ENCODE results near the gene ATXN1. TPM values are rescaled to one million over a fixed set of nuclear protein-coding genes. Genes with fewer than 3 reads are reported as not detected.

The ATXN1 gene
- total and polyA plus RNA-seq, 2 of the 13 experiments (the other 11 are each of a cell fraction or from before 2014, with no cell fraction given), result 20.7 to 39.5 TPM

DNA sequence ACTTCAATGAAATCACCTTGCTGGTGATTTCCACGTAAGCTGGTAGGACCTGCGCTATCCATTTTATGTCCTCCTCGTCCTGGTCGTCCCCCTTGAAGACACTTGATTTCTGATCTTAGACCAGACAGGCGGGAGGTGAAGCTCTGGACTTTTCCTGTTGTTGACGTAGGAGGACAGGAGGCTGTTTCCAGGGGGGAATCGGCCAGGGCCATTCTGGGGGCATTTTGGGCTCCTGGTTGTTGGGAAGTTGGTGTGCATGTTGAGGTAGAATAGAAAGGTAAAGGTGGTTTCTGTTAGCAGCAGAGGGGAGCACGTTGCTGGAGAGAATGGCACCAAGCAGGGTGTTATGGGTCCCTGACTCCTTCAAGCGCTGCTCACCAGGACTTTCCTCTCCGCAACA is 466.9 kb downstream of the ATXN1 start:
- TF ChIP-seq ZFYVE20 (CRISPR knock-in tag; IDR thresholded peaks at IDR 0.05; ENCODE audit: borderline replicate concordance, low read depth), result no peak
- TF ChIP-seq, protein P1, sequence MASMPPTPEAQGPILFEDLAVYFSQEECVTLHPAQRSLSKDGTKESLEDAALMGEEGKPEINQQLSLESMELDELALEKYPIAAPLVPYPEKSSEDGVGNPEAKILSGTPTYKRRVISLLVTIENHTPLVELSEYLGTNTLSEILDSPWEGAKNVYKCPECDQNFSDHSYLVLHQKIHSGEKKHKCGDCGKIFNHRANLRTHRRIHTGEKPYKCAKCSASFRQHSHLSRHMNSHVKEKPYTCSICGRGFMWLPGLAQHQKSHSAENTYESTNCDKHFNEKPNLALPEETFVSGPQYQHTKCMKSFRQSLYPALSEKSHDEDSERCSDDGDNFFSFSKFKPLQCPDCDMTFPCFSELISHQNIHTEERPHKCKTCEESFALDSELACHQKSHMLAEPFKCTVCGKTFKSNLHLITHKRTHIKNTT (CRISPR knock-in tag; IDR thresholded peaks at IDR 0.05), result no peak
- TF ChIP-seq FOXO1 (CRISPR knock-in tag; IDR thresholded peaks at IDR 0.05), result no peak
- CTCF ChIA-PET (ENCODE audit: low intra/inter-chr PET ratio, low total read pairs), result no interaction called here
- Histone ChIP-seq H3K4me3 (replicated peaks in 1 of 3; ENCODE audit: insufficient read depth in 1 of 3, low read depth in 2 of 3, low read length in 3 of 3) (no peak overlapping the region), H3K9ac (ENCODE audit: insufficient read depth, low read depth, low read length) (no peak overlapping the region), H3K27ac (ENCODE audit: extremely low read length, insufficient read depth, low read length) (no peak overlapping the region), H3K4me1 (ENCODE audit: insufficient read depth, low read length) (peaks cover 6% of the 10 kb centered on the region; the same call in 1 of the 2 replicates), H4K20me1 (ENCODE audit: insufficient read depth, low read length) (no peaks in the 10 kb centered on the region), H2AFZ (ENCODE audit: low read length) (no peak overlapping the region), H3K9me3 (ENCODE audit: low read length) (no peaks in the 10 kb centered on the region), H3K4me2 (ENCODE audit: low read depth, low read length) (no peak overlapping the region), H3K79me2 (ENCODE audit: insufficient read depth, low read length) (no peaks in the 10 kb centered on the region), H3K27me3 (ENCODE audit: control insufficient read depth in 1 of 2, insufficient read depth in 2 of 2, low read length in 2 of 2) (peaks cover 4 to 18% of the 10 kb centered on the region in 2 experiments; a peak in 3 of 5 replicates), H3K36me3 (replicated peaks in 1 of 2; ENCODE audit: control insufficient read depth in 1 of 2, insufficient read depth in 2 of 2, low read length in 2 of 2) (no peaks in the 10 kb centered on the region)
- FAIRE-seq (no peak), DNase-seq (ENCODE audit: low spot score) (no peak), ATAC-seq (no peak)
- intact Hi-C loops (cut with micrococcal nuclease; ENCODE audit: unreplicated experiment) (no loop called here), in situ Hi-C loops (cut with HindIII; ENCODE audit: extremely low pct_ligation_motif_present, low pct_unique_long_range_greater_than_20kb) (no loop called here)
- WGBS (ENCODE audit: low lambda C conversion rate), result 56% methylated on average over 10 of the region's 10 CpGs
- POLR2A ChIA-PET, result no interaction called here
- BruUV-seq (replicated peaks), result no TSS peak

GRCh38 chr6:16292942-16293341 is 468.3 kb downstream of the ATXN1 start:
- ChIA-PET CTCF (ENCODE audit: low intra/inter-chr PET ratio, low total read pairs) (no interaction called here), POLR2A (no interaction called here)
- Histone ChIP-seq H4K20me1 (ENCODE audit: insufficient read depth, low read length) (no peaks in the 10 kb centered on the region), H3K36me3 (replicated peaks in 1 of 2; ENCODE audit: control insufficient read depth in 1 of 2, insufficient read depth in 2 of 2, low read length in 2 of 2) (no peaks in the 10 kb centered on the region), H3K4me2 (ENCODE audit: low read depth, low read length) (no peak overlapping the region), H3K4me1 (ENCODE audit: insufficient read depth, low read length) (peaks cover 6% of the 10 kb centered on the region; the same call in 1 of the 2 replicates), H3K27me3 (ENCODE audit: control insufficient read depth in 1 of 2, insufficient read depth in 2 of 2, low read length in 2 of 2) (peaks cover 4 to 20% of the 10 kb centered on the region in 2 experiments; a peak in 3 of 5 replicates), H3K4me3 (replicated peaks in 1 of 3; ENCODE audit: insufficient read depth in 1 of 3, low read depth in 2 of 3, low read length in 3 of 3) (no peak overlapping the region), H3K79me2 (ENCODE audit: insufficient read depth, low read length) (no peaks in the 10 kb centered on the region), H2AFZ (ENCODE audit: low read length) (no peak overlapping the region), H3K9me3 (ENCODE audit: low read length) (no peaks in the 10 kb centered on the region), H3K9ac (ENCODE audit: insufficient read depth, low read depth, low read length) (no peak overlapping the region), H3K27ac (ENCODE audit: extremely low read length, insufficient read depth, low read length) (no peak overlapping the region)
- no TSS peak for BruUV-seq (replicated peaks)
- DNase-seq (ENCODE audit: low spot score), result no peak
- ATAC-seq, result no peak
- intact Hi-C loops (cut with micrococcal nuclease; ENCODE audit: unreplicated experiment) (no loop called here), in situ Hi-C loops (cut with HindIII; ENCODE audit: extremely low pct_ligation_motif_present, low pct_unique_long_range_greater_than_20kb) (no loop called here)
- TF ChIP-seq RXRA (CRISPR knock-in tag; IDR thresholded peaks at IDR 0.05) (no peak), CEBPB (IDR thresholded peaks at IDR 0.05; ENCODE audit: borderline replicate concordance, low read depth, low read length) (peak; percentile 43), ZNF407 (CRISPR knock-in tag; IDR thresholded peaks at IDR 0.05; ENCODE audit: not compliant biosample characterization) (no peak), ZNF7 (CRISPR knock-in tag; IDR thresholded peaks at IDR 0.05) (peak; percentile 53; the same call in 1 of the 2 replicates)
- WGBS (ENCODE audit: low lambda C conversion rate), result 17% methylated on average over 8 of the region's 8 CpGs
- FAIRE-seq, result no peak
